ENCODE results near the gene LTV1. TPM values are rescaled to one million over a fixed set of nuclear protein-coding genes. Genes with fewer than 3 reads are reported as not detected.

LTV1 gene
- total and polyA plus RNA-seq, 2 donors (not counting 3 experiments of a cell fraction or from before 2014, with no cell fraction given) = 5.2 to 26.9 TPM

- no peaks in the 10 kb centered on the region for H4K20me1 ChIP-seq (replicated peaks; ENCODE audit: control insufficient read depth, extremely low read depth, insufficient read depth, low read length)
- no peaks in the 10 kb centered on the region for H3K9me3 ChIP-seq (replicated peaks; ENCODE audit: control insufficient read depth, insufficient read depth, low read length)
- TF ChIP-seq MAX (IDR thresholded peaks at IDR 0.05; ENCODE audit: insufficient read depth, insufficient read length) (no peak), POLR2AphosphoS5 (IDR thresholded peaks at IDR 0.05; ENCODE audit: insufficient read depth, low read depth, low read length) (no peak), JUN (IDR thresholded peaks at IDR 0.05; ENCODE audit: borderline replicate concordance, insufficient read depth, insufficient read length, low read depth) (no peak), EZH2 (IDR thresholded peaks at IDR 0.05; ENCODE audit: borderline replicate concordance, low read depth, low read length, severe bottlenecking) (no peak), POLR2A (IDR thresholded peaks at IDR 0.05; ENCODE audit: low read depth, low read length) (no peak), FOS (IDR thresholded peaks at IDR 0.05; ENCODE audit: borderline replicate concordance, insufficient read depth, low read length) (no peak), CTCF (IDR thresholded peaks at IDR 0.05; ENCODE audit: extremely low read depth in 1 of 2, insufficient read depth in 1 of 2, low read depth in 1 of 2, low read length in 2 of 2) (no peak), GATA2 (IDR thresholded peaks at IDR 0.05; ENCODE audit: insufficient read depth, insufficient read length, low read depth, low read length) (no peak), MYC (IDR thresholded peaks at IDR 0.05; ENCODE audit: low read depth, low read length) (no peak)
- no peak overlapping the region for H3K4me3 ChIP-seq (replicated peaks in 1 of 3; ENCODE audit: insufficient read depth in 1 of 3, low read depth in 1 of 3, low read length in 3 of 3)
- no peaks in the 10 kb centered on the region for H3K79me2 ChIP-seq (ENCODE audit: control insufficient read depth, insufficient read depth, low read length)
- no peaks in the 10 kb centered on the region for H3K4me1 ChIP-seq (ENCODE audit: control insufficient read depth, extremely low read depth, insufficient read depth, low read length)
- no peaks in the 10 kb centered on the region for H3K36me3 ChIP-seq (ENCODE audit: control insufficient read depth in 2 of 2, extremely low read depth in 1 of 2, insufficient read depth in 2 of 2, low read length in 2 of 2)
- H3K27me3 ChIP-seq (ENCODE audit: control insufficient read depth in 2 of 2, insufficient read depth in 2 of 2, low read length in 2 of 2) = no peaks in the 10 kb centered on the region
- dilution Hi-C loops (cut with MboI; ENCODE audit: extremely low pct_ligation_motif_present, low sequenced_read_pairs) = no loop called here
- CTCF ChIA-PET = interaction anchor here (0.7 kb wide), 1 partner anchor 41 kb away, joined by 3 read pairs; no protein-coding TSS in a partner anchor
- no peak overlapping the region for H3K27ac ChIP-seq (ENCODE audit: insufficient read depth, low read depth, low read length)
- BruUV-seq (replicated peaks) = no TSS peak
- no peak overlapping the region for H3K9ac ChIP-seq (replicated peaks; ENCODE audit: extremely low read depth, insufficient read depth, low read length)
- intact Hi-C loops (cut with micrococcal nuclease) = no loop called here
- no peak overlapping the region for H2AFZ ChIP-seq (ENCODE audit: low read depth, low read length)
- H3K4me2 ChIP-seq (ENCODE audit: insufficient read depth, low read length) = no peak overlapping the region
- no peaks in the 10 kb centered on the region for H3K9me1 ChIP-seq (replicated peaks; ENCODE audit: control insufficient read depth, extremely low read depth, insufficient read depth, low read length)
- no peak for DNase-seq (ENCODE audit: low read depth, low spot score)
- no peak for FAIRE-seq
- POLR2A ChIA-PET = no interaction called here
Measured at GRCh38 chr6:143836150-143836549, 7.0 kb upstream of the LTV1 start.

Data from endothelial cell of umbilical vein (primary cell).